ENCODE results near the gene METTL13. TPM values are rescaled to one million over a fixed set of nuclear protein-coding genes. Genes with fewer than 3 reads are reported as not detected.

Gene METTL13
- total RNA-seq, 2 experiments from 2014 or later = 28.3 to 35.4 TPM

DNA sequence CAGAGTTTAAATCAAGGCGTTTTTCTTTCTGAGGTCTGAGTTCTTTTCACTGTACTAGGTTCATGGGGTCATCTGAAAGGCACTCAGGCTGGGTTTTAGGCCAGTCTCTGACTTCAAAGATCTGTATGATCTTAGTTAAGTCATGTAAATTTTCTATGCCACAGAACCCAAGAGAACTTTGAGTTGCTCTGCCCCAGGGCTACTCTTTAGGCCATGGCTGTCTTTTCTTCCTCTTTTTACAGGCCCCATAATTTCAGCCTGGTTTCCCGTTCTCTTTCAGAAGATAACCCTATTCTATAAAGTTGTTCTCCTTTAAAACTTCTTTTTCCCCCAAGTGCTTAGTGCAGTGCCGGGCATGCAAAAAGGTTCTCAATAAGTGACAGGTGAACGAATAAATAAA, 26.1 kb downstream of the METTL13 start:
- H3K36me3 ChIP-seq (ENCODE audit: insufficient read depth, low read length) = no peaks in the 10 kb centered on the region
- H2AFZ ChIP-seq (ENCODE audit: low read length) = no peak overlapping the region
- ChIA-PET POLR2A (interaction anchor here (1.0 kb wide), 1 partner anchor 9 kb away, joined by 4 read pairs; no protein-coding TSS in a partner anchor), CTCF (ENCODE audit: unreplicated experiment) (no interaction called here)
- BruUV-seq (replicated peaks) = no TSS peak
- intact Hi-C loops (cut with micrococcal nuclease; ENCODE audit: unreplicated experiment) = no loop called here
- no peaks in the 10 kb centered on the region for H3K79me2 ChIP-seq (ENCODE audit: insufficient read depth, low read depth, low read length)
- no peak overlapping the region for H3K4me3 ChIP-seq (ENCODE audit: low read depth, low read length, poor library complexity, severe bottlenecking)
- H4K20me1 ChIP-seq (ENCODE audit: insufficient read depth, low read length) = no peaks in the 10 kb centered on the region
- no peak overlapping the region for H3K4me2 ChIP-seq (ENCODE audit: low read length)
- H3K4me1 ChIP-seq (ENCODE audit: insufficient read depth, low read length, poor library complexity, severe bottlenecking) = no peaks in the 10 kb centered on the region
- no peak overlapping the region for H3K27ac ChIP-seq (ENCODE audit: low read depth, low read length, poor library complexity, severe bottlenecking)
- no peak for DNase-seq (ENCODE audit: low spot score)
- no peaks in the 10 kb centered on the region for H3K9me3 ChIP-seq (ENCODE audit: low read length)
- H3K9me2 ChIP-seq (ENCODE audit: insufficient read depth, low read length) = no peaks in the 10 kb centered on the region
- no peak for TF ChIP-seq EZH2phosphoT487 (IDR thresholded peaks at IDR 0.05; ENCODE audit: borderline replicate concordance, low read depth, low read length)
- TF ChIP-seq, protein P1, sequence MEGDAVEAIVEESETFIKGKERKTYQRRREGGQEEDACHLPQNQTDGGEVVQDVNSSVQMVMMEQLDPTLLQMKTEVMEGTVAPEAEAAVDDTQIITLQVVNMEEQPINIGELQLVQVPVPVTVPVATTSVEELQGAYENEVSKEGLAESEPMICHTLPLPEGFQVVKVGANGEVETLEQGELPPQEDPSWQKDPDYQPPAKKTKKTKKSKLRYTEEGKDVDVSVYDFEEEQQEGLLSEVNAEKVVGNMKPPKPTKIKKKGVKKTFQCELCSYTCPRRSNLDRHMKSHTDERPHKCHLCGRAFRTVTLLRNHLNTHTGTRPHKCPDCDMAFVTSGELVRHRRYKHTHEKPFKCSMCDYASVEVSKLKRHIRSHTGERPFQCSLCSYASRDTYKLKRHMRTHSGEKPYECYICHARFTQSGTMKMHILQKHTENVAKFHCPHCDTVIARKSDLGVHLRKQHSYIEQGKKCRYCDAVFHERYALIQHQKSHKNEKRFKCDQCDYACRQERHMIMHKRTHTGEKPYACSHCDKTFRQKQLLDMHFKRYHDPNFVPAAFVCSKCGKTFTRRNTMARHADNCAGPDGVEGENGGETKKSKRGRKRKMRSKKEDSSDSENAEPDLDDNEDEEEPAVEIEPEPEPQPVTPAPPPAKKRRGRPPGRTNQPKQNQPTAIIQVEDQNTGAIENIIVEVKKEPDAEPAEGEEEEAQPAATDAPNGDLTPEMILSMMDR (conservative IDR thresholded peaks at IDR 0.05; ENCODE audit: low read length) = no peak

DNA sequence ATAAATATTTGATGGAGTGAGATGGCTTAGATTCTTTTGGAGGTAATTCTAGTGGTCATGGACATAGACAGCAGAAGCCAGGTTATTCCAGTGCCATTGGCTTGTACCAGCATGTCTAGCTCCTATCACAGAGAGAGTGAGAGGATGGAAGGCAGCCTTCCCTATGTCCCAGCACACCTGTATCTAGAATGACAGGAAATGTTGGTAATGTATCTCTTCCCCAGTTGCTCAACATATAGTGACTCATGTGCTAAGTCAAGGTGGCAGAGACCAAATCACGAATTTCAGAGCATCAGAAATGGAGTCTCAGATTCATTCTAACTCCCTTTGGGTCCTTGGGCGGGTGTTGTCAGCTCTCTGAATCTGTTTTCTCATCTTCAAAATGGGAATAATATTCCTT, 28.4 kb downstream of the METTL13 start:
- no peaks in the 10 kb centered on the region for H4K20me1 ChIP-seq (ENCODE audit: insufficient read depth, low read length)
- no peaks in the 10 kb centered on the region for H3K79me2 ChIP-seq (ENCODE audit: insufficient read depth, low read depth, low read length)
- H2AFZ ChIP-seq (ENCODE audit: low read length) = no peak overlapping the region
- CTCF ChIA-PET (ENCODE audit: unreplicated experiment) = no interaction called here
- H3K4me1 ChIP-seq (ENCODE audit: insufficient read depth, low read length, poor library complexity, severe bottlenecking) = no peaks in the 10 kb centered on the region
- POLR2A ChIA-PET = interaction anchor here (2.2 kb wide), 1 partner anchor 9 kb away, joined by 5 read pairs; no protein-coding TSS in a partner anchor
- no peak overlapping the region for H3K4me3 ChIP-seq (ENCODE audit: low read depth, low read length, poor library complexity, severe bottlenecking)
- intact Hi-C loops (cut with micrococcal nuclease; ENCODE audit: unreplicated experiment) = no loop called here
- TF ChIP-seq, protein P1 (conservative IDR thresholded peaks at IDR 0.05; ENCODE audit: low read length) = no peak
- no peak for TF ChIP-seq EZH2phosphoT487 (IDR thresholded peaks at IDR 0.05; ENCODE audit: borderline replicate concordance, low read depth, low read length)
- no peak for DNase-seq (ENCODE audit: low spot score)
- no peaks in the 10 kb centered on the region for H3K9me3 ChIP-seq (ENCODE audit: low read length)
- no TSS peak for BruUV-seq (replicated peaks)
- no peak overlapping the region for H3K4me2 ChIP-seq (ENCODE audit: low read length)
- no peaks in the 10 kb centered on the region for H3K9me2 ChIP-seq (ENCODE audit: insufficient read depth, low read length)
- no peak overlapping the region for H3K27ac ChIP-seq (ENCODE audit: low read depth, low read length, poor library complexity, severe bottlenecking)
- no peaks in the 10 kb centered on the region for H3K36me3 ChIP-seq (ENCODE audit: insufficient read depth, low read length)

DNA sequence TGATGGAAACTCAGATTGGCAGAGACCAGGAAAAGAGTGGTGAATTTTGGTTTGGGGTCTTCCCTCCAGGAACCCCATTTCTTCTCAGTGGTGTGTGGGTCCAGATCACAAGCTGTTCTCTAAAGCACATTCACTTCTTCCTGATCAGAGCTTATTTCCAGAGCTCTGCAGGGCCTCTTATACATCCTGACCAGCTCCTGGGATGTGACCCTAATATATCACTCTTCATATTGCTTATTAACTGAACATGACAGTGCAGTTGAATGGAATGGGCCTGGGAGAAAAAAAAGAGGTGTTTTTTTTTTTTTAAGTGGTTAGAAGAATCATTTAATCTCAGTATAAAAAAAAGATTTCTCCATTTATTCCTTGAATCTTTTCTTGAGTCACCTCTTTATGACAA, 30.2 kb downstream of the METTL13 start:
- no peak overlapping the region for H3K4me3 ChIP-seq (ENCODE audit: low read depth, low read length, poor library complexity, severe bottlenecking)
- no peaks in the 10 kb centered on the region for H3K79me2 ChIP-seq (ENCODE audit: insufficient read depth, low read depth, low read length)
- H3K9me3 ChIP-seq (ENCODE audit: low read length) = no peaks in the 10 kb centered on the region
- no TSS peak for BruUV-seq (replicated peaks)
- H4K20me1 ChIP-seq (ENCODE audit: insufficient read depth, low read length) = no peaks in the 10 kb centered on the region
- no peak for DNase-seq (ENCODE audit: low spot score)
- H3K9me2 ChIP-seq (ENCODE audit: insufficient read depth, low read length) = no peaks in the 10 kb centered on the region
- no peak overlapping the region for H2AFZ ChIP-seq (ENCODE audit: low read length)
- H3K4me1 ChIP-seq (ENCODE audit: insufficient read depth, low read length, poor library complexity, severe bottlenecking) = no peaks in the 10 kb centered on the region
- H3K27ac ChIP-seq (ENCODE audit: low read depth, low read length, poor library complexity, severe bottlenecking) = no peak overlapping the region
- H3K36me3 ChIP-seq (ENCODE audit: insufficient read depth, low read length) = no peaks in the 10 kb centered on the region
- no peak for TF ChIP-seq EZH2phosphoT487 (IDR thresholded peaks at IDR 0.05; ENCODE audit: borderline replicate concordance, low read depth, low read length)
- TF ChIP-seq, protein P1 (conservative IDR thresholded peaks at IDR 0.05; ENCODE audit: low read length) = no peak
- intact Hi-C loops (cut with micrococcal nuclease; ENCODE audit: unreplicated experiment) = no loop called here
- ChIA-PET CTCF (ENCODE audit: unreplicated experiment) (interaction anchor here (0.8 kb wide), 1 partner anchor 13 kb away, joined by 3 read pairs; no protein-coding TSS in a partner anchor), POLR2A (interaction anchor here (0.9 kb wide), 1 partner anchor 348 kb away, joined by 3 read pairs; no protein-coding TSS in a partner anchor)
- H3K4me2 ChIP-seq (ENCODE audit: low read length) = no peak overlapping the region

Data from OCI-LY7 (cell line).